NCI-H82 (cell line): ENCODE measurements around the gene SMARCAD1.

Source experiments
- DNase-seq: peaks from one replicate; lab custom pipeline; 2025; lab: John Stamatoyannopoulos, UW

The SMARCAD1 gene

GRCh38 chr4:94207469-94208224, at the start of gene SMARCAD1:
TSS of gene SMARCAD1 (plus strand) at chr4:94207865. CDS start at chr4:94208395, 530 bp downstream.
- DNase-seq: peak; percentile 97

DNA sequence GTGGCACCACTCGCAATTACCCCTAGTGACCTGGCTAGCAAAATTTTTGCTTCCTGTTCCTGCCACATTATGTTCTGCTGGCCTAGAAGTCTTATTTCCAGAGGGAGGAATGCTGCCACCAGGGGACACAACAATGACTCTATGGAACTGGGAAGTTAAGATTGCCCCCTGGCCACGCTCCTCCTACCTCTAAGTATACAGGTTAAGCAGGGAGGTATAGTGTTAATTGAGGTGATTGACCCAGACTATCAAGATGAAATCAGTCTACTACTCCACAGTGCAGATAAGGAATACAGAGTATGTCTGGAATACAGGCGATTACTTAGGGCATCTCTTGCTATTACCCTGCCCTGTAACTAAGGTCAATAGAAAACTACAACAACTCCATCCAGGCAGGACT, 48.8 kb upstream of the SMARCAD1 start:
- no peak for DNase-seq

- no peak for DNase-seq
These were observed 47.9 kb upstream of the SMARCAD1 start for GRCh38 chr4:94159790-94160189.

GRCh38 chr4:94160774-94161173, 46.9 kb upstream of the SMARCAD1 start:
- no peak for DNase-seq

- DNase-seq: no peak
These were observed 42.4 kb upstream of the SMARCAD1 start for GRCh38 chr4:94165256-94165655.

DNA sequence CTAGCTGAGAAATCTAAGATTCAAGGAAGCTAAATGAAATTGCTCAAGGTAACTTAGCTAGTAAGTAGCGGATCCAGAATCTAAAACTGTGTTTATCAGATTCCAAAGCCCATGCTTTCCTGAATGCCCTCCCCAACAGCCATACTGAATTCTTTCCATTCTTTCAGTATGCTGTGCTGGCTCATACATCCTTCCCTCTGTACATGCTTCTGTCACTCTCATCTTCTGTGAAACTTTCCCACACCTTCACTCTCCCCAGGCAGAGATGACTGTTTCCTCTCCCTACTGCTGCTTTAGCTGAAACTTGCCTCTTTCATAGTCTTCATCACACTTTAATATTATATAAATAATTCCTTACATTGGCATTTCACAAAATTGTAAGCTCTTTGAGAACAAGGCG, 39.3 kb upstream of the SMARCAD1 start:
- DNase-seq: no peak

GRCh38 chr4:94169803-94170372, 37.8 kb upstream of the SMARCAD1 start:
- DNase-seq: no peak

DNA sequence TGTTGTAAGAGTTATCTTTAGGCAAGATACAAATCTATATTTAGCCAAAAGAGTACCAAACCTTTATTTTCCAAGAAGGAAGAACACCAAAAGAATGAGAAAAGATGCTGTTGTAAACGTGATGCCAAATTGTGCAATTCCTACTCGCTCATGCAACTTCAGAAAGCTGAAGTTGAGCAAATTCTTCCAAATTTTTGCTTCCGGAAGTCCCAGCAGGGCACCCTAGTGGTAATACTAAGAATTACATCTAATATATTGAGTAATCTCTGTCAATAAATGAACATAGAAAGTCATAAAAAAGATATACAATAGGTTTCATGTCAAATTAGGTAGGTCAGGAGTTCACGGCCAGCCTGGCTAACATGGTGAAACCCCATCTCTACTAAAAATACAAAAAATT, 36.0 kb upstream of the SMARCAD1 start:
- DNase-seq: no peak

DNA sequence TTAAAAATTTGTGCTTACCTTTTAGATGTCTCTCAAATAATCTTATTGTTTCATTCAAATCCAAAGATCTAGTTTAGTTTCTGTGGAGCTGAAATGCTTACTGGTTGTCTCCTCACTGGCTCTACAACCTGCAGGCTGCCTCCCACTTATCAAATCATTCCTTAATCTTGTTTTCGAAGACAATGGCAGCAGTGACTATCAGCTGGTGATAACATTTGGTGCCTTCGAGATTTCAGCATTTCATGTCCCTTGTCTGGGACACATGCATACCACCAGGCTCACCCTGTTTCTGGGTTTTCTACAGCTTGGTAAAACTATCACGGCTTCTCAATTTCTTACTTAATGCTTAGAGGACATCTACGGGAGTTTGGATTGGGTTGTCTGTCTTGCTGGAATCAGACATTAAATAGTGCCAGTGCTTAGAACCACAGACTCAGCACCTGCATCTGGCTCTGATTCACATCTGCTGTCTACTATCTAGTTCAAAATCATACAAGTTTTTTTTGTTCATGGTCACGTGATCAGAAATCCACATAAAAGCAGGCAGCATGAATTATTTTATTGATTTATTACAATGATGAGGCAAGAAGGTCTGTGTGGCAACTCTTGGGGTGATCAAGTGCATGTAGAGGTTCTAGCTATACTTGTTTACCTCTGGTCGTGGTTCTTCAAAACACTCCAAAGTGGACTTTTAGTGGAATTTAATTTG, 32.0 kb upstream of the SMARCAD1 start:
- DNase-seq: peak; percentile 59

DNA sequence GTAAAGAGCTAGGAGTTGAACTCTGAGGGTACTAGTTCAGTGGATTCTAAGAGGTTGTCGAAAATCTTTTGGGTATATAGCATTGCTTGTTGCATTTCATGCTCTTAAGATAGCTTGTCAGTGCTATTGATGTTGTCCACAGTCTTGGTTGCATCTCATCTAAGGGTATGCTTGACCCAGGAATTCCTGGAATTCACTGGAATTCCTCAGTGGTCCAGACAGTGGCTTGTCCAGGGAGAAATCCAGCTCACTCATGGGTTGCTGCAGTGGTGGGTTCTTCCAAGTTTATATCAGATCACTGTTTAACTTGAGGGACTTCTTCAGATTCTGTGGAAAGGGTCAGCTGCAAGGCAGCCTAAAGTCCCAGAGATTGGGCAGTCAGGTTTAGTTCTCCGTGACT, 29.8 kb upstream of the SMARCAD1 start:
- no peak for DNase-seq

DNA sequence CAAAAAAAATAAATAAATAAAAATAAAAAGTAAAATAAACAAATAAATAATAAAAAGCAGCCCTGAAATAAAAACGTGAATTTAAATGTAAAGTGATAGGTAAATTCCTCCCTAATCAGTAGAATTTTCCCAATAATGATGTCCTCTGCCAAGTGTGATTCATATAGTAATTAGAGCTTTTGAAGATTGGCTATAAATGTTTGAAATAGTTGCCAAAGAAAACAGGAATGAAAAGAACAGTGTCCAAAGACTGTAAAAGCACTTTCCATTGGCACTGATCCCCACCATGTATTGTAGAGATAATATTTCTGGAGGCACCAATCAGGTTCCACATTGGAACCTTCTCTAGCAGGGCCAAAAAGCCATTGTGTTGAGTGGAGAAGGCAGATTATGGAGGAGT, 25.9 kb upstream of the SMARCAD1 start:
- DNase-seq: no peak

GRCh38 chr4:94202769-94203168, 4.9 kb upstream of the SMARCAD1 start:
- DNase-seq: no peak

GRCh38 chr4:94208266-94208665, 601 bp downstream of the SMARCAD1 start:
- peak; percentile 13 for DNase-seq

DNA sequence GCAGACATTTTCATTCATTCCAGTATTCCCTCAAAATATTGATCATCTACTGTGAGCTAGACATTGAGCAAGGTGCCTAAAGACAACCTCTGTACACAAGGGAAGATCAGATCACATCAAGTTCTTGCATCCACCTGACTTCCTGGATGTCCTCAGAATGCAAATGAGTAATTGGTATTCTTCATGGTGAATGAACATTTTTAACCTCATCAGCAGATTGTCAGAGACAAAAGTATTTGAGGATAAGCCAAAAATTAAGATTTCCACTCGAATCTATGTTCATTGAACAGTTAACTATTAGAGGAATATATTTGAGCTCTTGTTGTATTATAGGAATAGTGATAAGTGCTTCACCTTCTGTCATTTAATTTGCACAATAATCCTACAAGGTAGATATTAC, 1.3 kb downstream of the SMARCAD1 start:
- DNase-seq: no peak

GRCh38 chr4:94211861-94212260, 4.2 kb downstream of the SMARCAD1 start:
- DNase-seq: no peak

- DNase-seq: no peak
These were observed 7.1 kb downstream of the SMARCAD1 start for GRCh38 chr4:94214703-94215319.

GRCh38 chr4:94216394-94216793, 8.7 kb downstream of the SMARCAD1 start:
- no peak for DNase-seq

DNA sequence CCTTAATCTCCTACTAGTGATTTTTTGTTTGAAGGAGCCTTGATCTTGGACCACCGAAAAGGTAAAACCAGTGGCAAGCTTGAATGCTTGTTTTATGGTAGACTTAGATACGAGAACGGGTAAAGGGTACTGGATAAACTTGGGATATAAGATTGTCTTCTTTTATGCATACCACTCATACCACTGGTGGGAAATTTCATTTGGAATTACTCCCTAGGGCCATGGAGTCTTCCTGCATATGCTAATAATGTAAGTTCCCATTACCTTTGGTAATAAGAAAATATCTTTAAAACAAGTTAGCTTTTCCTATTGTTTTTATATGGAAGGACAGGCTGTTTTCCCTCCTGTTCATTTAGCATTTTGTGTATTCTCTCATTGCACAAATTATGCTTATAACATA, 11.7 kb downstream of the SMARCAD1 start:
- DNase-seq: no peak

DNA sequence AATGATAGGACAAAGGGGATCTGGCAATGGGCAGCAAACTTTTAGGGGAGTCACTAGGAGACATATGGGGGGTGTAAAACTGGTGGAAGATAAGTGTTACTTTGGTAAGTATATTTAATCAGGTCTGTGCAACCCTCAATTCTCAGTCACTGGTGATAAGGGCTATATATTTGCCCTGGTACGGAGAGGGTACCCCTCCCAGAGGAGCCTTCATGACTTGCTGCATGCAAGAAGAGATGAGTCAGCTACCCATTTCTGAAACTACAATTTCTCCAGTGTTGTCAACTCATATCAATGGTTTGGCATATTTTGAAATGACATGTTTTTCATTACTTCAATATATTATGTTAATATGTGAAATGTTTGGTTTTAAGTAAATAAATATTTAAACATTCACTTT, 14.3 kb downstream of the SMARCAD1 start:
- DNase-seq: no peak

GRCh38 chr4:94225449-94225848, 17.8 kb downstream of the SMARCAD1 start:
- no peak for DNase-seq

GRCh38 chr4:94226763-94227162, 19.1 kb downstream of the SMARCAD1 start:
- DNase-seq: no peak

- no peak for DNase-seq
These were observed 21.0 kb downstream of the SMARCAD1 start for GRCh38 chr4:94228493-94229216.
